CD1c-positive myeloid dendritic cell (primary cell): Measurements from ENCODE around the gene GAA.
"Not testable (repeated sequence)": the region's sequence is repeated elsewhere in the genome, so short reads cannot be mapped to it uniquely, and the experiment has no call there.

Source experiments
- DNase-seq: peaks from one replicate; pipeline ENCODE4 v3.0.0-alpha.2; 2016; ENCODE audit errors: extremely low spot score

Gene GAA

GRCh38 chr17:80145076-80146075 lies 44.0 kb downstream of the GAA start:
- DNase-seq, result no peak

GRCh38 chr17:80146121-80147034 lies 45.0 kb downstream of the GAA start:
- peak; percentile 42 for DNase-seq

GRCh38 chr17:80147035-80147822 lies 45.8 kb downstream of the GAA start, which contains the start of gene EIF4A3:
Gene EIF4A3, minus strand, starts transcription at chr17:80147128. Its CDS starts 167 bp downstream, at chr17:80146961.
- peak; percentile 100 for DNase-seq

- no peak for DNase-seq
These were observed 50.0 kb downstream of the GAA start for GRCh38 chr17:80151333-80151732.

GRCh38 chr17:80152081-80152702 lies 50.8 kb downstream of the GAA start:
- DNase-seq, result peak; percentile 43

- DNase-seq, result no peak
These were observed 51.6 kb downstream of the GAA start for GRCh38 chr17:80153004-80153403.

GRCh38 chr17:80154166-80154565 lies 52.8 kb downstream of the GAA start:
- DNase-seq, result no peak

GRCh38 chr17:80155600-80155999 lies 54.2 kb downstream of the GAA start:
- DNase-seq, result not testable (repeated sequence)

- no peak for DNase-seq
These were observed 57.5 kb downstream of the GAA start for GRCh38 chr17:80158846-80159245.

GRCh38 chr17:80160536-80160935 lies 59.2 kb downstream of the GAA start:
- DNase-seq, result no peak

- no peak for DNase-seq
These were observed 62.0 kb downstream of the GAA start for GRCh38 chr17:80163336-80163735.

- DNase-seq, result no peak
These were observed 62.8 kb downstream of the GAA start for GRCh38 chr17:80164185-80164584.

- DNase-seq, result no peak
These were observed 65.1 kb downstream of the GAA start for GRCh38 chr17:80166446-80166845.

GRCh38 chr17:80168371-80168770 lies 67.0 kb downstream of the GAA start:
- no peak for DNase-seq

- no peak for DNase-seq
These were observed 67.7 kb downstream of the GAA start for GRCh38 chr17:80169107-80169506.
